Naive thymus-derived CD8-positive, alpha-beta T cell (primary cell): ENCODE results near the gene ARHGAP6. TPM values are rescaled to one million over a fixed set of nuclear protein-coding genes. Genes with fewer than 3 reads are reported as not detected.

Experiments
- ATAC-seq, 2 donors: fragments of 150-1000 bp; cut with Tn5 transposase in 1 of 2; sonication (Bioruptor Pico), chemical (Tn5 transposase) in 1 of 2; 1 replicate in 1 of 2; 2 replicates in 1 of 2; pipeline ENCODE4 v1.10.0; 2021; ENCODE audit warnings: mild to moderate bottlenecking in 2 of 2, moderate library complexity in 2 of 2
- POLR2A ChIA-PET: fragments of 350-600 bp; sonication (Branson Sonifier 250); formaldehyde crosslinking; loops from one replicate; lab custom pipeline; 2021; ENCODE audit warnings: antibody characterized with exemption; lab: Charles Lee
- DNase-seq, 10 donors: peaks; one replicate each; pipeline versions ENCODE4 v3.0.0 to v3.0.0-alpha.2; 2020 to 2022
- H3K27ac Mint-ChIP-seq, 10 donors: one replicate each; pipeline ENCODE4 v1.8.0; 2020 to 2022; ENCODE audit warnings: mild to moderate bottlenecking in 10 of 10, mixed read lengths in 10 of 10, moderate library complexity in 4 of 10, inconsistent platforms in 1 of 10
- H3K27me3 Mint-ChIP-seq, 5 donors: one replicate each; pipeline ENCODE4 v1.8.0; 2021 to 2022; ENCODE audit warnings: mixed read lengths in 5 of 5
- H3K36me3 Mint-ChIP-seq, 3 donors: one replicate each; pipeline ENCODE4 v1.8.0; 2020 to 2022; ENCODE audit warnings: mixed read lengths in 3 of 3, mild to moderate bottlenecking in 2 of 3, inconsistent platforms in 1 of 3
- H3K4me1 Mint-ChIP-seq, 4 donors: one replicate each; pipeline ENCODE4 v1.8.0; 2021 to 2022; ENCODE audit warnings: mixed read lengths in 4 of 4
- H3K4me3 Mint-ChIP-seq, 10 donors: one replicate each; pipeline ENCODE4 v1.8.0; 2020 to 2022; ENCODE audit warnings: mild to moderate bottlenecking in 10 of 10, mixed read lengths in 10 of 10, moderate library complexity in 6 of 10, inconsistent platforms in 1 of 10
- H3K9me3 Mint-ChIP-seq, 9 donors: one replicate each; pipeline ENCODE4 v1.8.0; 2020 to 2022; ENCODE audit warnings: mixed read lengths in 9 of 9, mild to moderate bottlenecking in 3 of 9, inconsistent platforms in 1 of 9, moderate library complexity in 1 of 9
- polyA plus RNA-seq, 3 donors: library from polyadenylated mRNA; unstranded; fragments of 300-500 nt; fragmentation: Illumina TruSeq; gene quantifications; one replicate each; pipeline ENCODE4 v1.2.3, GENCODE V29; 2021
- total RNA-seq, 8 experiments: library from RNA in 2 of 8; stranded (reverse) in 2 of 8; gene quantifications; one replicate each; pipeline ENCODE4 v1.2.3 and lab custom pipeline; 2021 to 2026

Gene ARHGAP6
- total and polyA plus RNA-seq, 5 experiments from 2014 or later = 0.22 TPM; not detected in 4

DNA sequence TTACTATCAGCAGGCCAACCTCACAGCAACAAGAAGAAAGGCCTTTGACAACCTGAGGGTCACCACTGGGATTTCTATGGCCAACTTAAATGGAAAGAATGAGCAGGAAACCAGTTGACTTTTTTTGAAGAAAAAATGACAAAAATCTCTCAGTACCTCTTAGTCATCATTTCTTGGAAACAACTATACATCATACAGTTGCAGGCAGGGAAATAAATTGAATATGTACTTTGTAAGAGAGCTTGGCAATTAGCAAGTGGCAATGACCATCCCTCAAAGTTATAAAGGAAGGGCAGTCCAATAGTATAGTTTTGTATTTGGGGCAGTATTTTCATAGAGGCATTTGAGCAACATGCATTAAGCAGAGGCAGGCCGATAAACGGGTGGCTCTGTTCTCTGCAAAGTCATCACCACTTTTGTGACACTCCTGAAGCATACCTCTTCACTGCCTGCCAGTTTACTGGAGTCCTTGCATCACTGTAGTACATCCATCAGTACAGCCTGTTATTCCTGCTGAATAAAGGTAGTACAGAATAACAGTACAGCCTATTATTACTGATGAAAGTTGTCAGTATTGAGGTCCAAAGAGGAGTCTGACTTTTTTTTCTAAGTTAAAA, 455.8 kb downstream of the ARHGAP6 start:
- no peak for DNase-seq
- no peaks in the 10 kb centered on the region for H3K36me3 Mint-ChIP-seq
- POLR2A ChIA-PET = no interaction called here
- H3K4me3 Mint-ChIP-seq = no peak overlapping the region
- H3K4me1 Mint-ChIP-seq = no peaks in the 10 kb centered on the region
- no peak overlapping the region for H3K27ac Mint-ChIP-seq
- no peak for ATAC-seq
- H3K9me3 Mint-ChIP-seq = peaks cover 0 to 5% (median 0%) of the 10 kb centered on the region in 9 donors
- H3K27me3 Mint-ChIP-seq = peaks cover 0 to 1% (median 0%) of the 10 kb centered on the region in 5 donors

DNA sequence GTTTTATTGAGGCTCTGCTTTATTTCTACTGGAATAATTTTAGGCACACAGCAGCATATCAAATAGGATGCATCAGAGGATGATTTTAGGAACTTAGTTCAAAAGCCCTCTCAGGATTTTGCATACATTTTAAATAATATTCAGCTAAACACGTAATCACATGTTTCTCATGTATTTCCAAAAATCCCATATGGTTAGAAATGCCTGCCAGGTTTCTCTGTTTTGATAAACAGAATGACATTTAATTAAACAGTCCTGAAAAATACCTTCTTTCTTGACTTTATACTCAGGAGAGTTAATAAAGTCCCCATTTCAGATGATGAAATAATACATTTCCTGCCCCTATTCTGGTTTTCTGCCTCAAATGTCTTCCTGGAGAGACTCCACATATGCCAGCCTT, 459.0 kb downstream of the ARHGAP6 start:
- no peak overlapping the region for H3K4me3 Mint-ChIP-seq
- POLR2A ChIA-PET = no interaction called here

DNA sequence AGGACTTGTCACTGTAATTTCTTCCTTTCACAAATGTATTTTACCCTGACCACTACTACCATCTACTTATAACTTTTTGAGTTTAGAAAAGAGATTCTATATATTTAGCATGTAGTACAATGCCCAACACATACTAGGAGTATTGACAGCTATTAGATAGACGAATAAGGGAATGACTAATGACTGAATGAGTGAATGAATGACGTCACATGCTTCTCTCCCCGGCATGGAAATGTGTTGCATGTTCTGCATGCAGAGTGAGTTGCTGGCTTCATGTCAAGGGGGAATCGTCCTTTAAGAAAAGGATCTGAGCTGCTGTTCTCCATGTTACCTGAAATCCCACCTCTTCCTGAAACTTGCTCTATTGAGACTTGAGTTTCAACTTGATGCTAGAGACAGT, 459.9 kb downstream of the ARHGAP6 start:
- ATAC-seq = no peak
- DNase-seq = no peak
- peaks cover 0 to 8% (median 0%) of the 10 kb centered on the region in 9 donors for H3K9me3 Mint-ChIP-seq
- no peaks in the 10 kb centered on the region for H3K4me1 Mint-ChIP-seq
- POLR2A ChIA-PET = no interaction called here
- no peaks in the 10 kb centered on the region for H3K27me3 Mint-ChIP-seq
- H3K4me3 Mint-ChIP-seq = no peak overlapping the region
- no peak overlapping the region for H3K27ac Mint-ChIP-seq
- H3K36me3 Mint-ChIP-seq = no peaks in the 10 kb centered on the region

More for the DNA sequence above, 459.0 kb downstream of the ARHGAP6 start:
- Mint-ChIP-seq H3K4me1 (no peaks in the 10 kb centered on the region), H3K27me3 (no peaks in the 10 kb centered on the region), H3K27ac (no peak overlapping the region), H3K36me3 (no peaks in the 10 kb centered on the region), H3K9me3 (peaks cover 0 to 8% (median 0%) of the 10 kb centered on the region in 9 donors)
- DNase-seq (no peak), ATAC-seq (no peak)

DNA sequence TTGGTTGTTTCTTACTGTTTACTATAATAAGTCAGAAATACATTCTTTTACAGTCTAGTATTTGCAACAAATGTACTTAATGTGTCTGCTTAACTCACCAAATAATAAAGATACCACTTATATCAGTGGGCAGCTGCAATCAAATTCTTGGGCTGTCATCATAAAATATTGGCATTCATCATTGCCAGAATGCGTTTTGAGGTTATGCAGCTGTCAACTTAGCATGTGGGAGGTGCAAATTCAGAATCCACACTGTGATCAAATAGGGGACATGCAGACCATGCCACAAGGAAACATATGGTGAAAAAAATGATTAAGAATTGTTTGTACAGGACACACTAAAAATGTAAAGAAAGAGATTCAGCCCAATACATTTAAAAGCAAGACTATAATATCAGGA, 468.0 kb downstream of the ARHGAP6 start:
- no peak overlapping the region for H3K4me3 Mint-ChIP-seq
- no peak overlapping the region for H3K27ac Mint-ChIP-seq

GRCh38 chrX:11196476-11196875, 469.2 kb downstream of the ARHGAP6 start:
- DNase-seq (no peak), ATAC-seq (no peak)
- H3K9me3 Mint-ChIP-seq = no peaks in the 10 kb centered on the region
- peaks cover 0 to 2% (median 0%) of the 10 kb centered on the region in 5 donors for H3K27me3 Mint-ChIP-seq
- no peak overlapping the region for H3K4me3 Mint-ChIP-seq
- no peaks in the 10 kb centered on the region for H3K4me1 Mint-ChIP-seq
- POLR2A ChIA-PET = no interaction called here
- H3K27ac Mint-ChIP-seq = no peak overlapping the region
- H3K36me3 Mint-ChIP-seq = no peaks in the 10 kb centered on the region

More for the DNA sequence above, 468.0 kb downstream of the ARHGAP6 start:
- DNase-seq (no peak), ATAC-seq (no peak)
- peaks cover 0 to 2% (median 0%) of the 10 kb centered on the region in 5 donors for H3K27me3 Mint-ChIP-seq
- no peaks in the 10 kb centered on the region for H3K9me3 Mint-ChIP-seq
- H3K4me1 Mint-ChIP-seq = no peaks in the 10 kb centered on the region
- no peaks in the 10 kb centered on the region for H3K36me3 Mint-ChIP-seq
- POLR2A ChIA-PET = no interaction called here

GRCh38 chrX:11193035-11193469, 472.7 kb downstream of the ARHGAP6 start:
- Mint-ChIP-seq H3K9me3 (no peaks in the 10 kb centered on the region), H3K4me3 (no peak overlapping the region), H3K4me1 (no peaks in the 10 kb centered on the region), H3K27ac (no peak overlapping the region), H3K27me3 (peaks cover 0 to 4% (median 0%) of the 10 kb centered on the region in 5 donors), H3K36me3 (no peaks in the 10 kb centered on the region)
- DNase-seq = no peak
- POLR2A ChIA-PET = no interaction called here
- no peak for ATAC-seq

GRCh38 chrX:11190745-11191510, 474.8 kb downstream of the ARHGAP6 start:
- H3K27ac Mint-ChIP-seq = no peak overlapping the region
- peaks cover 0 to 4% (median 0%) of the 10 kb centered on the region in 5 donors for H3K27me3 Mint-ChIP-seq
- H3K4me1 Mint-ChIP-seq = no peaks in the 10 kb centered on the region
- POLR2A ChIA-PET = no interaction called here
- H3K9me3 Mint-ChIP-seq = no peaks in the 10 kb centered on the region
- no peak overlapping the region for H3K4me3 Mint-ChIP-seq
- ATAC-seq (no peak), DNase-seq (no peak)
- H3K36me3 Mint-ChIP-seq = no peaks in the 10 kb centered on the region

DNA sequence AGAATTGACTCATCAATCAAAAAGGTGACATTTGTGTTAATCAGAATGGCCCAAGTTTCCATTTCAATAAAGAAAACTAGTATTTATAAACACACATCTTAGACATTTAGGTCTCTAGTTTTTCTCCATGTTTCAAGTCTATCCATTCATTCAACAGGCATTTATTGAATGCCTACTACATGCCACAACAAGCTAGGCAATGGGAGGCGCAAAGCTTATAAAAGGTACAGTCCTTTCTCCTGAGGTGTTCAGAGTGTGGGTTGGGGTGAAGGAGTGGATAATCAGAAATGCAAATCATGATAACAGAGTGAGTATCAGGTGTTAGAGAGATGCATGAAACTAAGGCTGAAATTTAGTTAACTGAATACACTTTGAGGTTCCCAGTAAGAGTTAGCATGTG, 476.6 kb downstream of the ARHGAP6 start:
- POLR2A ChIA-PET = no interaction called here
- no peak for ATAC-seq
- Mint-ChIP-seq H3K4me1 (no peaks in the 10 kb centered on the region), H3K36me3 (no peaks in the 10 kb centered on the region), H3K27me3 (peaks cover 0 to 4% (median 0%) of the 10 kb centered on the region in 5 donors), H3K27ac (no peak overlapping the region), H3K9me3 (no peaks in the 10 kb centered on the region), H3K4me3 (no peak overlapping the region)
- DNase-seq = no peak

DNA sequence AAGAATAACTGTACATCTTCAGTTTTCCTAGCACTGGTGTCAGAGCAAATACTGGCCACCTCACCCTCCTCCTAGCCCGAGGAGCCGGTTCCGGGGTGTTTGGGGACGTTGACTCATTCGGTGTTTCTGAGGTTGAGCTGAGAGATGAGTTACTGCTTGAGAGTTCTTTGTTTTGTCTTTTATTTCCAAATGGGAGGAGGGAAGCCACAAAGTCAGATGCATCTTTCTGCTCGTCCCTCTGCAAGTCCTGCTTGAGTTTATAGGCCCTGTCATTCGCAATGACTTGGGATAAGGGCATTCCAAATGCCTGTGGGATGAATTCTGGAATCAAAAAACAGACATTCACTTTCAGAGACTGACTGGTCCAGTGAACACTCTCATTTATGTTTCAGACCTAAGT, 477.1 kb downstream of the ARHGAP6 start:
- no peak for ATAC-seq
- peaks cover 0 to 3% (median 0%) of the 10 kb centered on the region in 5 donors for H3K27me3 Mint-ChIP-seq
- POLR2A ChIA-PET = no interaction called here
- no peak overlapping the region for H3K27ac Mint-ChIP-seq
- DNase-seq = no peak
- H3K9me3 Mint-ChIP-seq = no peaks in the 10 kb centered on the region
- no peaks in the 10 kb centered on the region for H3K4me1 Mint-ChIP-seq
- H3K36me3 Mint-ChIP-seq = no peaks in the 10 kb centered on the region
- H3K4me3 Mint-ChIP-seq = no peak overlapping the region

DNA sequence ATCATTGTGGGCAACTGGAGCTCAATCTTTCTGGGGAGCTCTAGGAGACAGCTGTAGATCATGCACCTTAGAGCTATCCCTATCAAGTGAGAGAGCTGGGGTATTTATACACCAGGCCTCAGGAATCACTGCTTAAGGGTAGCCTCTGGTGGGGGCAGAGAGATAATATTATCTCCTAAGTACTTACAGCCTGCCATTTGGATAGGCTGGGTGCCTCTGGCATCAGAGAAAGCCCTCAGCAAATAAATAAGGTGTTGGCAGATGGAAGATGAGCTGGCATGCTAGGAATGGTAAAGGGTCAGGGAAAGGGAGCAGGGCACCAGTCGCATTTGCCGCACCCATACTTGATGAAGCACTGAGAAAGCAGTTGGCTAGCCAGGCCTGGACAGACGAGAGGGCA, 478.7 kb downstream of the ARHGAP6 start:
- POLR2A ChIA-PET = no interaction called here
- H3K4me1 Mint-ChIP-seq = no peaks in the 10 kb centered on the region
- peak overlapping the region in 1 of 10 donors; percentile 8 for H3K27ac Mint-ChIP-seq
- ATAC-seq = no peak
- DNase-seq = no peak
- no peak overlapping the region for H3K4me3 Mint-ChIP-seq
- H3K27me3 Mint-ChIP-seq = peaks cover 0 to 12% (median 0%) of the 10 kb centered on the region in 5 donors
- no peaks in the 10 kb centered on the region for H3K9me3 Mint-ChIP-seq
- H3K36me3 Mint-ChIP-seq = no peaks in the 10 kb centered on the region

GRCh38 chrX:11185861-11186260, 479.9 kb downstream of the ARHGAP6 start:
- POLR2A ChIA-PET = no interaction called here
- Mint-ChIP-seq H3K9me3 (no peaks in the 10 kb centered on the region), H3K27ac (no peak overlapping the region), H3K27me3 (peaks cover 0 to 12% (median 0%) of the 10 kb centered on the region in 5 donors), H3K4me3 (no peak overlapping the region), H3K4me1 (no peaks in the 10 kb centered on the region), H3K36me3 (no peaks in the 10 kb centered on the region)
- no peak for DNase-seq
- no peak for ATAC-seq

DNA sequence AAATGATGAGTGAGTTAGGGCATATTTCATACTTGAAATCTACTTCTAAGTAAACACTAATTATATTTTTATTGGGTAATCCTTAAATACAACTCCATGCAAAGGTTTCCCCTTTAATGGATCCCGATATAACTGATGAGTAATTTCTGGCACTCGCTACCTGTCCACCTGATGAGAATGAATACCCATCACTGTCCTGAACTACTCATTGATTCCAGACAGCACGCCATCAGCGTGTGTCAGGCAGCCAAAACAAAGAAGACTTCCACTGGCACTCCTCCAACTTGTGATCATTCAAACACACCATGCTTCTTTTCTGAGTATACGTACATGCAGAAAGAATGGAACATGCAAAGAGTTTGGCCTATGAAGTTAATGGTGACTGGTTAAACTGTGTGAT, 485.1 kb downstream of the ARHGAP6 start:
- Mint-ChIP-seq H3K9me3 (peaks cover 0 to 3% (median 0%) of the 10 kb centered on the region in 9 donors), H3K36me3 (no peaks in the 10 kb centered on the region), H3K4me1 (no peaks in the 10 kb centered on the region), H3K27ac (no peak overlapping the region), H3K27me3 (peaks cover 0 to 24% (median 2%) of the 10 kb centered on the region in 5 donors), H3K4me3 (no peak overlapping the region)
- no peak for DNase-seq
- ATAC-seq = no peak
- POLR2A ChIA-PET = no interaction called here

GRCh38 chrX:11172415-11172814, 493.3 kb downstream of the ARHGAP6 start:
- Mint-ChIP-seq H3K27ac (no peak overlapping the region), H3K9me3 (peaks cover 0 to 3% (median 0%) of the 10 kb centered on the region in 9 donors), H3K27me3 (peaks cover 4 to 25% (median 11%) of the 10 kb centered on the region in 5 donors), H3K36me3 (no peaks in the 10 kb centered on the region), H3K4me3 (no peak overlapping the region), H3K4me1 (no peaks in the 10 kb centered on the region)
- ATAC-seq (no peak), DNase-seq (no peak)
- POLR2A ChIA-PET = no interaction called here
